ENCODE data around the gene THSD1.
"Not testable (repeated sequence)": the region's sequence is repeated elsewhere in the genome, so short reads cannot be mapped to it uniquely, and the experiment has no call there.

THSD1 gene

GRCh38 chr13:52348983-52349780, 56.8 kb downstream of the THSD1 start:
- DNase-seq, result peak; percentile 70

DNA sequence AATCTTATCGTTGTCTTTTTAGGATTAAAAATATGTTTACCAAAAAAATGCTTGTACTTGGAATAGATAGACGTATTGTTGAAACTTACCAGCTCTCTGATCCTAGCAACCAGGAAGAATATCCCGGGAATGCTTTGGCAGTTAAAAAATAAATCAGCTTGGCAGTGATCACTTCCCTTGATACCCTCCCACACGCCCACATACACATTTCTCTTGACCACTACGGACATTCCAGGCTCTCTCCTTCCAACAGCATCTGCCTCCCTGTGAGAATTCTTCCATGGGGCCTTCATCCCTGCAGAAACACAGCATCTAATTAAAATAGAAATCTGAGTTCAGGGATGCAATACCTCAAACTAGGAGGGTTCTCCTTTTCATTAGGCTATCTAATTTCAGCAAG, 57.9 kb downstream of the THSD1 start:
- no peak for DNase-seq

GRCh38 chr13:52345631-52346251, 60.2 kb downstream of the THSD1 start:
- no peak for DNase-seq

DNA sequence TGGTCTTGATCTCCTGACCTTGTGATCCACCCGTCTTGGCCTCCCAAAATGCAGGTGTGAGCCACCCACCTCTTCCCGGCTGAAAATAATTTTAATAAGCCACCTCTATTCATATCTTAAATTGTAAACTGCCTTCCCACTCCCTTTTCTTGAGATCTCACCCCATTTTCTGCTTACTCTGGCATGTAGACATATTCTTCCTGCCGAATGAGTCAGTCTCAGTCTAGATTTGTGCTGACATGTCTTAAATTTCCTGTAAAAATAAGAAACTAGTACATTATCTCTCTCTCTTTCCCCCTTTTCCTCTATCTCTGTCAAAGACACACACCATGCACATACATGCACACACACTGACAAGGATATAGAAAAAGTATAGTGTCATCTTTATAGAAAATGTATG, 60.9 kb downstream of the THSD1 start:
- DNase-seq, result no peak

DNA sequence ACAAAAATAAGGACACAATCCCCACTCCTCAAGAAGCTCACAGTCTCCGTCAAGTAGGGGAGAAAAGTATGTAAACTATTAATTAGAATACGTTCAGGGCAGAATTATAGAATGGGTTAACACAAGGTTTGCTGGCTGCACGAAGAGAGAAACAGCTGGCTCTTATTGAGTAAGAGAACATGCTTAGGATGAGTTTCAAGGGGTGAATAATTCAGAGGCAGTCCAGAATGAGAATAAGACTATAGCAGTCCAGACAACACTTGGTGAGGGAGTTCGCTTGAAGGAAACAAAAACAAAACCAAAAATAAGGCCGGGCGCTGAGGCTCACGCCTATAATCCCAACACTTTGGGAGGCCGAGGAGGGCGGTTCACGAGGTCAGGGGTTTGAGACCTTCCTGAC, 61.9 kb downstream of the THSD1 start:
- DNase-seq, result no peak

DNA sequence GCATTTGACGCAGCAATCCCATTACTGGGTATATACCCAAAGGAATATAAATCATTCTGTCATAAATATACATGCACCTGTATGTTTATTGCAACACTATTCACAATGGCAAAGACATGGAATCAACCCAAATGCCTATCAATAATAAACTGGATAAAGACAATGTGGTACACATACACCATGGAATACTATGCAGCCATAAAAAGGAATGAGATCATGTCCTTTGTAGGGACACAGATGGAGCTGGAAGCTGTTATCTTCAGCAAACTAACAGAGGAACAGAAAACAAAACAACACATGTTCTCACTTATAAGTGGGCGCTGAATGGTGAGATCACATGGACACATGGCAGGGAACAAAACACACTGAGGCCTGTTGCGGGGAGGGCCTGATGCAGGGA, 63.8 kb downstream of the THSD1 start:
- not testable (repeated sequence) for DNase-seq

DNA sequence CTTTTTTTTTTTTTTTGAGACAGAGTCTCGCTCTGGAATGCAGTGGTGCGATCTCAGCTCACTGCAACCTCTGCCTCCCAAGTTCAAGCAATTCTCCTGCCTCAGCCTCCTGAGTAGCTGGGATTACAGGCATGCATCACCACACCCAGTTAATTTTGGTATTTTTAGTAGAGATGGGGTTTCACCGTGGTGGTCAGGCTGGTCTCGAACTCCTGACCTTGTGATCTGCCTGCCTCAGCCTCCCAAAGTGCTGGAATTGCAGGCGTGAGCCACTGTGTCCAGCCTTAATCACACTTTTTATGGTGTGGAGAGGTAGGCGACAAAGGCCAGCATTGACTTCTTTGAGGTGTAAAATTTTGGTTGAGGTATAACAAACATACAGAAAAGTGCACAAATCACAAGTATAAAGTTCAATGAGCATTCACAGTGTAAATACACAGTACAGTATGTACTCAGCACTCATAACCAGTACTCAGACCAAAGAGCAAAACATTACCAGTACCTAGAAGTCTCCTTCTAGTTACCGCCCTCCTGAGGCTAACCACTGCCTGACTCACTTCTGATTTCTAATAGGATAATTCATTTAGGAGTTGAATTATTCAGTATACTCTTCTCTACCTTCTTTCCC, 68.0 kb downstream of the THSD1 start:
- DNase-seq, result peak; percentile 21

DNA sequence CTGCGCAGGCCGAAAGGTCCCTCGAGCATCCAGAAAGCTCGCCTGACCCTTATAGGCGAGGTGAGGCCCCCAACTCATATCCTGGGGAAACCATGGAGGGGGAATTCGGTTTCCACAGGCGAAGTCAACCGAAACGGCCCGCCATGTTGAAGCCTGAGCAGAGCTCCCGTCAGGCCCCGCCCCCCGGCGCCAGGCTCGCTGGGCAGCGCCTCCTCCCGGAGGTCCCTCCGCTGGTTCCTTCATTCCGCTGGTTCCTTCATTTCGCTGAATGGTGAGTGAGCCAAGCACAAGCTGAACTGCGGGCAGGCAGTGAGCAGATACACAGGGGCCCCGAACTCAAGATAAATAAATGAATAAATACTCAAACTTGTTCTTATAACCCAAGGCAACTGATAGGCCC, 71.9 kb downstream of the THSD1 start:
- DNase-seq, result not testable (repeated sequence)

GRCh38 chr13:52331844-52332243, 74.1 kb downstream of the THSD1 start:
- not testable (repeated sequence) for DNase-seq

Measured in activated CD4-positive, alpha-beta T cell treated with anti-CD3 and anti-CD28 coated beads, Interleukin-10, Interleukin-2, amounts not matched to agents 100 ng/mL and 50 ng/mL, durations not matched to agents 16 hours and 8 hours (primary cell).